Measurements from ENCODE around the gene DPAGT1. TPM values are rescaled to one million over a fixed set of nuclear protein-coding genes. Genes with fewer than 3 reads are reported as not detected.

The DPAGT1 gene
- total RNA-seq, 4 donors from 2014 or later, result 18.9 to 46.9 (median 27.5) TPM

GRCh38 chr11:119088406-119088805, 13.2 kb downstream of the DPAGT1 start:
- TF ChIP-seq, protein P1, sequence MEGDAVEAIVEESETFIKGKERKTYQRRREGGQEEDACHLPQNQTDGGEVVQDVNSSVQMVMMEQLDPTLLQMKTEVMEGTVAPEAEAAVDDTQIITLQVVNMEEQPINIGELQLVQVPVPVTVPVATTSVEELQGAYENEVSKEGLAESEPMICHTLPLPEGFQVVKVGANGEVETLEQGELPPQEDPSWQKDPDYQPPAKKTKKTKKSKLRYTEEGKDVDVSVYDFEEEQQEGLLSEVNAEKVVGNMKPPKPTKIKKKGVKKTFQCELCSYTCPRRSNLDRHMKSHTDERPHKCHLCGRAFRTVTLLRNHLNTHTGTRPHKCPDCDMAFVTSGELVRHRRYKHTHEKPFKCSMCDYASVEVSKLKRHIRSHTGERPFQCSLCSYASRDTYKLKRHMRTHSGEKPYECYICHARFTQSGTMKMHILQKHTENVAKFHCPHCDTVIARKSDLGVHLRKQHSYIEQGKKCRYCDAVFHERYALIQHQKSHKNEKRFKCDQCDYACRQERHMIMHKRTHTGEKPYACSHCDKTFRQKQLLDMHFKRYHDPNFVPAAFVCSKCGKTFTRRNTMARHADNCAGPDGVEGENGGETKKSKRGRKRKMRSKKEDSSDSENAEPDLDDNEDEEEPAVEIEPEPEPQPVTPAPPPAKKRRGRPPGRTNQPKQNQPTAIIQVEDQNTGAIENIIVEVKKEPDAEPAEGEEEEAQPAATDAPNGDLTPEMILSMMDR (IDR thresholded peaks at IDR 0.05), result no peak
- TF ChIP-seq POLR2A (IDR thresholded peaks at IDR 0.05), result no peak
- H3K4me3 ChIP-seq (ENCODE audit: low read depth, poor library complexity, severe bottlenecking), result no peak overlapping the region
- DNase-seq (ENCODE audit: low spot score in 2 of 2), result no peak
- 94% methylated on average over 9 of the region's 9 CpGs for WGBS, 2 donors
- intact Hi-C loops (cut with DNase I; ENCODE audit: low total_unique reads), result no loop called here

- 95 to 96% methylated on average over 2 of the region's 2 CpGs for WGBS, 2 donors
- intact Hi-C loops (cut with DNase I; ENCODE audit: low total_unique reads), result no loop called here
These were observed 13.9 kb downstream of the DPAGT1 start for GRCh38 chr11:119087747-119088241.

GRCh38 chr11:119087123-119087522, 14.5 kb downstream of the DPAGT1 start:
- no peak overlapping the region for H3K4me3 ChIP-seq (ENCODE audit: low read depth, poor library complexity, severe bottlenecking)
- intact Hi-C loops (cut with DNase I; ENCODE audit: low total_unique reads), result no loop called here
- 86 to 87% methylated on average over 6 of the region's 6 CpGs for WGBS, 2 donors
- TF ChIP-seq POLR2A (IDR thresholded peaks at IDR 0.05), result no peak
- TF ChIP-seq, protein P1 (IDR thresholded peaks at IDR 0.05), result no peak
- DNase-seq (ENCODE audit: low spot score in 2 of 2), result no peak

More at GRCh38 chr11:119087747-119088241, 13.9 kb downstream of the DPAGT1 start:
- no peak for DNase-seq (ENCODE audit: low spot score in 2 of 2)
- no peak for TF ChIP-seq POLR2A (IDR thresholded peaks at IDR 0.05)
- TF ChIP-seq, protein P1 (IDR thresholded peaks at IDR 0.05), result no peak
- H3K4me3 ChIP-seq (ENCODE audit: low read depth, poor library complexity, severe bottlenecking), result no peak overlapping the region

GRCh38 chr11:119085437-119085847, 16.2 kb downstream of the DPAGT1 start:
- H3K4me3 ChIP-seq (ENCODE audit: low read depth, poor library complexity, severe bottlenecking), result peak overlapping the region; percentile 42
- peak in 1 of 2 donors; percentile 88 for DNase-seq (ENCODE audit: low spot score in 2 of 2)
- WGBS, 2 donors, result 0 to 1% methylated on average over 13 of the region's 13 CpGs
- intact Hi-C loops (cut with DNase I; ENCODE audit: low total_unique reads), result no loop called here
- TF ChIP-seq POLR2A (IDR thresholded peaks at IDR 0.05), result no peak
- TF ChIP-seq, protein P1 (IDR thresholded peaks at IDR 0.05), result no peak

DNA sequence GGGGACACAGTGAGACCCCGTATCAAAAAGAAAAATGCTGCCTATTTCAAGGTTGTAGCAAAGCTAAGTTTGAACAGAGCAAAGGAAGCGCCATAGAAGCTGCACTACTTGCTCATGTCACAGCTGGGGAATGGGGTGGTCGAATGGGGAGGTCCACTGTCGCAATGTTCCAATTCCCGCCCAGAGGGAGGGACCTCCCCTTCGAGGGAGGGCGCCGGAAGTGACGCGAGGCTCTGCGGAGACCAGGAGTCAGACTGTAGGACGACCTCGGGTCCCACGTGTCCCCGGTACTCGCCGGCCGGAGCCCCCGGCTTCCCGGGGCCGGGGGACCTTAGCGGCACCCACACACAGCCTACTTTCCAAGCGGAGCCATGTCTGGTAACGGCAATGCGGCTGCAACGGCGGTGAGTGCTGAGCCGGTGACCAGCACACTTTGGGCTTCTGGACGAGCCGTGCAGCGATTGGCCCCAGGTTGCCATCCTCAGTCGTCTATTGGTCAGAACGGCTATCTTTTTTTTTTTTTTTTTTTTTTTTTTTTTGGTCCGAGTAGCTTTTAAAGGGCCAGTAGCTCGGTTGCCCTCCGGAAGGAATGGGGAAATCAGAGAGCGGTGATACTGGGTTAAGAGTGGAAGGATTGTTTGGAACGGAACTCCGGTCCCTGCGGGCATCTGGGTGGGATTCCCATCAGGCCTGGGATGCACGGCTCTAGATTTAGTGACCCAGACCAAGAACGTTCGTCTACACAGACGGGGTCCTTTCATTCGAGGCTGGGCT, 16.8 kb downstream of the DPAGT1 start, which contains the start of gene HMBS:
TSS of gene HMBS (plus strand) at position 219 of the 774 bp plus-strand sequence. CDS start at position 372, 153 bp downstream.
- 0% methylated on average over 41 to 44 of the region's 45 CpGs for WGBS, 2 donors
- TF ChIP-seq, protein P1 (IDR thresholded peaks at IDR 0.05), result no peak
- no peak for TF ChIP-seq POLR2A (IDR thresholded peaks at IDR 0.05)
- peak; percentile 90 to 99 for DNase-seq (ENCODE audit: low spot score in 2 of 2)
- intact Hi-C loops (cut with DNase I; ENCODE audit: low total_unique reads), result no loop called here
- peak within 1 kb of the TSS; percentile 42 for H3K4me3 ChIP-seq (ENCODE audit: low read depth, poor library complexity, severe bottlenecking)
